MM.1S (cell line): ENCODE results near the gene BCAR3.

Source experiments
- DNase-seq: peaks from one replicate; pipeline ENCODE4 v3.0.0-alpha.2; 2015
- H2AFZ ChIP-seq: fragments of 300-600 bp; sonication (generic); 2 replicates; pipeline ENCODE4 v1.6.0; 2016; ENCODE audit warnings: antibody characterized with exemption, low read length
- H3F3A ChIP-seq: fragments of 300-600 bp; sonication (generic); 2 replicates; pipeline ENCODE4 v1.6.1; 2016; ENCODE audit warnings: mild to moderate bottlenecking, antibody characterized with exemption, low read length, moderate library complexity, mixed read lengths; ENCODE audit not compliant: insufficient read depth
- H3K27ac ChIP-seq: fragments of 300-600 bp; sonication (generic); 2 replicates; pipeline ENCODE4 v1.5.1; 2016; ENCODE audit warnings: mild to moderate bottlenecking, low read length
- H3K27me3 ChIP-seq: fragments of 300-600 bp; sonication (generic); replicated peaks from 2 replicates; pipeline ENCODE4 v1.6.0; 2016; ENCODE audit warnings: low read length; ENCODE audit not compliant: insufficient read depth
- H3K36me3 ChIP-seq: fragments of 300-600 bp; sonication (generic); replicated peaks from 2 replicates; pipeline ENCODE4 v1.6.1; 2016; ENCODE audit warnings: mild to moderate bottlenecking, low read length, mixed read lengths; ENCODE audit not compliant: insufficient read depth
- H3K4me1 ChIP-seq: fragments of 300-600 bp; sonication (generic); 2 replicates; pipeline ENCODE4 v1.6.1; 2016; ENCODE audit warnings: low read length, mixed read lengths
- H3K4me2 ChIP-seq: fragments of 300-600 bp; sonication (generic); 2 replicates; pipeline ENCODE4 v1.6.0; 2016; ENCODE audit warnings: low read depth, low read length
- H3K4me3 ChIP-seq: fragments of 300-600 bp; sonication (generic); 2 replicates; pipeline ENCODE4 v1.5.1; 2016; ENCODE audit warnings: low read length, mixed read lengths
- H3K79me2 ChIP-seq: fragments of 300-600 bp; sonication (generic); 2 replicates; pipeline ENCODE4 v1.6.1; 2016; ENCODE audit warnings: mixed run types, low read length, mixed read lengths
- H3K9ac ChIP-seq: fragments of 300-600 bp; sonication (generic); 2 replicates; pipeline ENCODE4 v1.6.1; 2016; ENCODE audit warnings: low read length, mixed read lengths
- H3K9me2 ChIP-seq: fragments of 300-600 bp; sonication (generic); replicated peaks from 2 replicates; pipeline ENCODE4 v1.6.1; 2016; ENCODE audit warnings: mild to moderate bottlenecking, low read length, mixed read lengths; ENCODE audit not compliant: insufficient read depth
- H3K9me3 ChIP-seq: fragments of 300-600 bp; sonication (generic); replicated peaks from 2 replicates; pipeline ENCODE4 v1.6.1; 2016; ENCODE audit warnings: mild to moderate bottlenecking, low read length, mixed read lengths; ENCODE audit not compliant: insufficient read depth
- H4K20me1 ChIP-seq: fragments of 300-600 bp; sonication (generic); 2 replicates; pipeline ENCODE4 v1.6.1; 2016; ENCODE audit warnings: mild to moderate bottlenecking, low read length, moderate library complexity, mixed read lengths; ENCODE audit not compliant: insufficient read depth
- CTCF ChIP-seq: fragments of 300-600 bp; sonication (generic); IDR thresholded peaks from 2 replicates; pipeline ENCODE4 v1.5.1; 2016; ENCODE audit warnings: antibody characterized with exemption, low read length, mixed read lengths
- EZH2 ChIP-seq: fragments of 300-600 bp; sonication (generic); optimal IDR thresholded peaks from 2 replicates; pipeline ENCODE3; 2017; ENCODE audit warnings: low read depth, mild to moderate bottlenecking, antibody characterized with exemption, low read length, mixed read lengths
- EZH2phosphoT487 ChIP-seq: fragments of 300-600 bp; sonication (generic); IDR thresholded peaks from 2 replicates; pipeline ENCODE4 v1.6.1; 2018; ENCODE audit warnings: antibody characterized with exemption, low read length

The BCAR3 gene

GRCh38 chr1:93585059-93585966, 96.3 kb downstream of the BCAR3 start:
- H3K4me3 ChIP-seq: no peak overlapping the region
- H3K4me2 ChIP-seq: no peak overlapping the region
- no peak overlapping the region for H3K27ac ChIP-seq
- H3K27me3 ChIP-seq: no peaks in the 10 kb centered on the region
- no peak overlapping the region for H2AFZ ChIP-seq
- H3K79me2 ChIP-seq: no peaks in the 10 kb centered on the region
- no peaks in the 10 kb centered on the region for H4K20me1 ChIP-seq
- no peaks in the 10 kb centered on the region for H3K4me1 ChIP-seq
- TF ChIP-seq EZH2 (no peak), CTCF (no peak), EZH2phosphoT487 (no peak)
- no peaks in the 10 kb centered on the region for H3K9me2 ChIP-seq
- no peaks in the 10 kb centered on the region for H3K36me3 ChIP-seq
- H3K9me3 ChIP-seq: no peaks in the 10 kb centered on the region
- DNase-seq: no peak
- H3K9ac ChIP-seq: no peak overlapping the region
- H3F3A ChIP-seq: no peaks in the 10 kb centered on the region

- Histone ChIP-seq H3K9ac (no peak overlapping the region), H3K9me2 (no peaks in the 10 kb centered on the region), H4K20me1 (no peaks in the 10 kb centered on the region), H3K36me3 (no peaks in the 10 kb centered on the region), H3K4me2 (no peak overlapping the region), H3K4me3 (no peak overlapping the region), H2AFZ (no peak overlapping the region), H3K9me3 (no peaks in the 10 kb centered on the region), H3K27ac (no peak overlapping the region), H3K79me2 (no peaks in the 10 kb centered on the region), H3F3A (no peaks in the 10 kb centered on the region), H3K4me1 (no peaks in the 10 kb centered on the region), H3K27me3 (no peaks in the 10 kb centered on the region)
- TF ChIP-seq CTCF: no peak
- TF ChIP-seq EZH2: no peak
- TF ChIP-seq EZH2phosphoT487: no peak
- DNase-seq: no peak
Observed at GRCh38 chr1:93584261-93585003, 97.2 kb downstream of the BCAR3 start.

- Histone ChIP-seq H3K4me2 (no peak overlapping the region), H3K4me1 (no peaks in the 10 kb centered on the region), H3K27ac (no peak overlapping the region), H4K20me1 (no peaks in the 10 kb centered on the region), H3K27me3 (no peaks in the 10 kb centered on the region), H3K79me2 (no peaks in the 10 kb centered on the region), H3K9me2 (no peaks in the 10 kb centered on the region), H3K9ac (no peak overlapping the region), H3K36me3 (no peaks in the 10 kb centered on the region), H3F3A (no peaks in the 10 kb centered on the region), H3K4me3 (no peak overlapping the region), H2AFZ (no peak overlapping the region), H3K9me3 (no peaks in the 10 kb centered on the region)
- TF ChIP-seq CTCF: no peak
- TF ChIP-seq EZH2phosphoT487: no peak
- no peak for TF ChIP-seq EZH2
- no peak for DNase-seq
Observed at GRCh38 chr1:93581917-93582850, 99.5 kb downstream of the BCAR3 start.
